ENCODE results near the gene TNNI3K.

Gene TNNI3K

GRCh38 chr1:74286414-74286813 lies 51.2 kb downstream of the TNNI3K start:
- DNase-seq (ENCODE audit: low spot score): no peak

GRCh38 chr1:74314438-74314837 lies 79.3 kb downstream of the TNNI3K start:
- no peak for DNase-seq (ENCODE audit: low spot score)

GRCh38 chr1:74316302-74316701 lies 81.1 kb downstream of the TNNI3K start:
- DNase-seq (ENCODE audit: low spot score): no peak

- DNase-seq (ENCODE audit: low spot score): no peak
Measured at GRCh38 chr1:74317663-74318062, 82.5 kb downstream of the TNNI3K start.

- DNase-seq (ENCODE audit: low spot score): peak; percentile 4
Measured at GRCh38 chr1:74323937-74324473, 88.8 kb downstream of the TNNI3K start.

- no peak for DNase-seq (ENCODE audit: low spot score)
Measured at GRCh38 chr1:74324684-74325448, 89.7 kb downstream of the TNNI3K start.

- no peak for DNase-seq (ENCODE audit: low spot score)
Measured at GRCh38 chr1:74328851-74329250, 93.7 kb downstream of the TNNI3K start.

GRCh38 chr1:74333244-74333643 lies 98.1 kb downstream of the TNNI3K start:
- no peak for DNase-seq (ENCODE audit: low spot score)

- no peak for DNase-seq (ENCODE audit: low spot score)
Measured at GRCh38 chr1:74334147-74334546, 99.0 kb downstream of the TNNI3K start.

GRCh38 chr1:74340656-74341055 lies 105.5 kb downstream of the TNNI3K start:
- no peak for DNase-seq (ENCODE audit: low spot score)

- no peak for DNase-seq (ENCODE audit: low spot score)
Measured at GRCh38 chr1:74341702-74342339, 106.6 kb downstream of the TNNI3K start.

GRCh38 chr1:74343216-74343615 lies 108.0 kb downstream of the TNNI3K start:
- no peak for DNase-seq (ENCODE audit: low spot score)

GRCh38 chr1:74344387-74344786 lies 109.2 kb downstream of the TNNI3K start:
- no peak for DNase-seq (ENCODE audit: low spot score)

GRCh38 chr1:74356493-74356892 lies 121.3 kb downstream of the TNNI3K start:
- no peak for DNase-seq (ENCODE audit: low spot score)

- DNase-seq (ENCODE audit: low spot score): no peak
Measured at GRCh38 chr1:74357150-74357549, 122.0 kb downstream of the TNNI3K start.

GRCh38 chr1:74357756-74358155 lies 122.6 kb downstream of the TNNI3K start:
- DNase-seq (ENCODE audit: low spot score): no peak

- no peak for DNase-seq (ENCODE audit: low spot score)
Measured at GRCh38 chr1:74362691-74363090, 127.5 kb downstream of the TNNI3K start.

GRCh38 chr1:74363220-74363619 lies 128.0 kb downstream of the TNNI3K start:
- no peak for DNase-seq (ENCODE audit: low spot score)

GRCh38 chr1:74367175-74367813 lies 132.1 kb downstream of the TNNI3K start:
- DNase-seq (ENCODE audit: low spot score): no peak

- no peak for DNase-seq (ENCODE audit: low spot score)
Measured at GRCh38 chr1:74368335-74368734, 133.1 kb downstream of the TNNI3K start.

- no peak for DNase-seq (ENCODE audit: low spot score)
Measured at GRCh38 chr1:74375376-74375775, 140.2 kb downstream of the TNNI3K start.

- DNase-seq (ENCODE audit: low spot score): no peak
Measured at GRCh38 chr1:74380252-74380651, 145.1 kb downstream of the TNNI3K start.

GRCh38 chr1:74388855-74389254 lies 153.7 kb downstream of the TNNI3K start:
- DNase-seq (ENCODE audit: low spot score): no peak

Data from hematopoietic multipotent progenitor cell treated with erythropoietin and hydrocortisone succinate and interleukin-3 and kit ligand, for 17 days (in vitro differentiated cells).